Effector memory CD4-positive, alpha-beta T cell (primary cell): ENCODE results near the gene RTTN.

Experiments
- DNase-seq, 3 donors: peaks; one replicate each; pipeline ENCODE4 v3.0.0-alpha.2; 2020
- H3K27ac ChIP-seq: 2 replicates; pipeline ENCODE4 v1.7.0; 2013; ENCODE audit warnings: mild to moderate bottlenecking, low read length, moderate library complexity; ENCODE audit not compliant: insufficient read depth, poor library complexity, severe bottlenecking
- H3K27me3 ChIP-seq: replicated peaks from 2 replicates; pipeline ENCODE4 v1.7.0; 2013; ENCODE audit warnings: mild to moderate bottlenecking, low read length; ENCODE audit not compliant: insufficient read depth, control insufficient read depth, poor library complexity, severe bottlenecking
- H3K36me3 ChIP-seq: 2 replicates; pipeline ENCODE4 v1.7.0; 2013; ENCODE audit warnings: mild to moderate bottlenecking, low read length, moderate library complexity; ENCODE audit not compliant: control insufficient read depth, insufficient read depth
- H3K4me1 ChIP-seq: 2 replicates; pipeline ENCODE4 v1.7.0; 2013; ENCODE audit warnings: low read length, mild to moderate bottlenecking; ENCODE audit not compliant: control insufficient read depth, insufficient read depth, poor library complexity, severe bottlenecking
- H3K4me3 ChIP-seq: 2 replicates; pipeline ENCODE4 v1.7.0; 2013; ENCODE audit warnings: low read length, low read depth, mild to moderate bottlenecking; ENCODE audit not compliant: insufficient read depth, poor library complexity, severe bottlenecking
- H3K9me3 ChIP-seq: 2 replicates; pipeline ENCODE4 v1.7.0; 2013; ENCODE audit warnings: mild to moderate bottlenecking, low read length, moderate library complexity; ENCODE audit not compliant: control insufficient read depth

Gene RTTN

DNA sequence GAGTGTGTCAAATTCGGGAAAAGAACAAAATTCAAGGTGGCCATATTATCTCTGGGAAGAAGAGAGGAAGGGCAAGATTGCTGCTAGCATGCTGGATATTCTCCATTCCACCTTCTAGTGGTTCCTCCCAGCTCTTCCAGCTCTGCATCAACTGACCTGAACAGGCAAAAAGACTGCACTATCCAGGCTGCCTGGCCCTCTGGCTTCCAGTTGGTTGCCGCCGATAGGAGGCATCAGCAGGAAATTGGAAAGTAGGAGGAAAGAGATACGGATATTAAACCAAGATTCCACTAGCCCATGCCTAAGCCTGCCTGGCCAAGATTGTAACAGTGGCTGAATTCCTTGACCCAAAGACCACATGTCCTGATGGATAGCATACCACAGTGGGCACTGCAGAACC is 1.7 kb upstream of the RTTN start:
- Histone ChIP-seq H3K27me3 (no peaks in the 10 kb centered on the region), H3K36me3 (no peaks in the 10 kb centered on the region), H3K4me1 (peaks cover 4% of the 10 kb centered on the region), H3K9me3 (no peaks in the 10 kb centered on the region), H3K4me3 (no peak overlapping the region), H3K27ac (no peak overlapping the region)
- DNase-seq = no peak

DNA sequence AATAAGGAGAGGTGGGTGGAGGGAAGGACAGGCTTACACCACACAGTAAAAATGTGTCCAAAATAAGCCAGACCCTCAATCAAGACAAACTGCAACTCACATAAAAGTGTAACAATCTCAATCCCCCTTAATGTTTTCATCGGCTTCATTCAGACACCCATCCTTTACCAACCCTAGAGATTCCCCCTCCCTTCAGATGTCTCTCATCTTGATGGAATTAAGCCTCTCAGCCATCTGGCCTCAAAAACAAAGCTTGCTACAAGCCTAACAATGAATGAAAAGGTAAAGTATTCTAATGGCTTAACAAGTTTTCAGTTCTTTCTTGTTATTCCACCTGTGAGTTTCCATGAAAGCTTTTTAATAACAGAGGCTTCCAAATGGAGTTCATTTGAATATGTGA is 5.2 kb downstream of the RTTN start:
- H3K27ac ChIP-seq = no peak overlapping the region

DNA sequence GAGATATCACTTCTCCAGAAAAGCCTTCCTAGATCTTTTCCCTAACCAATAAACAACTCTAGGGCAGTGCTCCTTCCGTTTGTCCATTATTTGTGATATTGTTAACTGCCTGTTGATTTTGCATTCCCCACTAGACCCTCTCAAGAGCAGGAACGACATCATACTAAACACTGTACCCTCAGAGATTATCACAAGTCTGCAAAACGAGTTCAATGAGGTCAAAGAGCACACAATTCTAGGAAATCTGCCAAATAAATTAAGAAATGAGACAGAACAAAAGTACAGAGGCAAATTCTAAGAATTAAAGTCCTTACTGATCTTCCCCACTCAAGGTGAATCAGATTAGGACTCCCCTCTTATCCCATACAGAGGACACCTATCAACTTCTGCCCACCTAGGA is 7.6 kb downstream of the RTTN start:
- Histone ChIP-seq H3K27ac (no peak overlapping the region), H3K4me3 (no peak overlapping the region), H3K36me3 (peaks cover 14% of the 10 kb centered on the region), H3K27me3 (no peaks in the 10 kb centered on the region), H3K9me3 (no peaks in the 10 kb centered on the region), H3K4me1 (no peaks in the 10 kb centered on the region)
- DNase-seq = no peak

More for the DNA sequence above, 5.2 kb downstream of the RTTN start:
- DNase-seq = no peak
- peaks cover 14% of the 10 kb centered on the region for H3K36me3 ChIP-seq
- no peaks in the 10 kb centered on the region for H3K9me3 ChIP-seq
- no peaks in the 10 kb centered on the region for H3K27me3 ChIP-seq
- H3K4me1 ChIP-seq = peaks cover 4% of the 10 kb centered on the region
- no peak overlapping the region for H3K4me3 ChIP-seq

DNA sequence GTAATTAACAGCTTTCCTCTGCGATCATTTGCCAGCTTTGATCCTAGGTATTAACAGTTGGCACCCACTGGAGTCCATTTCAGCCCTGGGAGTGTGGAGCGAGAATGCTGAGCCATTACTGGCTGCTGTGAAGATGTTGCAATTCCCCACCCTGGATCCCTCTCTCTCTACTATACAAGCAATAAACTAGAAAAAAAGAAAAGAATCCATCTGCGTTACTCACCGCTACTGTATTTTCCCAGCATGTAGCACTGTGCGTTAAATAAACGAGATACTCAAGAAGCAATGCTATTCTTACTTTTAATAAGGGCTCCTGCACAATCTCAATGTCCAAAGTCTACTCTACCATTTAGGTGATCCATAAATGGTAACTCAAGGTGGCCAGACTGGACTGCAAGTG is 8.5 kb downstream of the RTTN start:
- H3K27me3 ChIP-seq = no peaks in the 10 kb centered on the region
- peaks cover 14% of the 10 kb centered on the region for H3K36me3 ChIP-seq
- H3K4me1 ChIP-seq = no peaks in the 10 kb centered on the region
- H3K9me3 ChIP-seq = no peaks in the 10 kb centered on the region
- H3K4me3 ChIP-seq = no peak overlapping the region
- no peak for DNase-seq
- no peak overlapping the region for H3K27ac ChIP-seq

DNA sequence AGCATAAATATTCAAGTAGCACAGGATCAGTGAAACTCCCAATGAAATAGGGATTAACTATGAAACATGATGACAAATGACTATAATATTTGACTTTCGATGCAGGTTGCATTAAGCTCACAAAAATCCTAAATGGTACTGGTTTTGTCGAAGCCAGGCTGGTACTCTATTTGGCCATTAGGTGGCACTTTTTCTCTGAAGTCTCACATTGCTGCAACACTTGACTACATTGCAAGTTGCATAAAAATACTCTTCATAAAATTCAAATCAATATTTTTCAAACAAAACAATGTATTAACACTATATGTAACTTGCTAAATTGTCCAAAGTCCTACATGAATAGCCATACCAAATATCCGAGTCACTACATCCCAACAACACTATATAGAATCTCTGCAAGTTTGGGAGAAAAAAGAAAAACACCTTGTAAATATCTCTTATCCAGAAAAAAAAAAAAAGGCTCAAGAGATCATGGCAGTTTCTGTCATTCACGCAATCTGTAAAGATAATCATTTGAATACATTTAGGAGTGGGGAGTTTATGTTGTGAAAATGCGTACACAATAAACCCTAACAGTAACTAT is 9.5 kb downstream of the RTTN start:
- Histone ChIP-seq H3K27me3 (no peaks in the 10 kb centered on the region), H3K27ac (no peak overlapping the region), H3K36me3 (peaks cover 14% of the 10 kb centered on the region), H3K9me3 (no peaks in the 10 kb centered on the region), H3K4me3 (no peak overlapping the region), H3K4me1 (no peaks in the 10 kb centered on the region)
- DNase-seq = no peak

DNA sequence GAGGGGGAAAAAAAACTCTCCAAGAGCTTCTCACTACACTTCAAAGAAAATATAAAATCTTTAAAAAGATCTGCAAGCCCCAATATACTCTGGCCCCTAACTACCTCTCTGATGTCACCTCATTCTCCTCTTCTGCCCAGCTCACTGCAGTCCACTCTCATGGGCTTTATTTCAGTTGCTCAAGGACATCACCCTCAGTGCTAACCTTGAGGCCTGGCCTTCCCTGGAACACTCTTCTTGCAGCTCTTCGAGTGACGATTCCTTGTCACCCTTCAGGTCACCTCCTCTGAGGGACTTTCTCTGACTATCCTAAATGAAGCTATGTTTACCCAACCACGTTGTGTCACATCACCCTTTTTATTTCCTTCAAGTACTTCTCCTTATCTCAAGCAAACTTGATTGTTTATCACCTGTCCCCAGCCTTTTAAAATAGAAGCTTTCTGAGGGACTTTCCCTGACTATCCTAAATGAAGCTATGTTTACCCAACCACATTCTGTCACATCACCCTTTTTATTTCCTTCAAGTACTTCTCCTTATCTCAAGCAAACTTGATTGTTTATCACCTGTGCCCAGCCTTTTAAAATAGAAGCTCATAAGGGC is 10.4 kb downstream of the RTTN start:
- no peak overlapping the region for H3K27ac ChIP-seq
- peaks cover 14% of the 10 kb centered on the region for H3K36me3 ChIP-seq
- DNase-seq = no peak
- no peaks in the 10 kb centered on the region for H3K27me3 ChIP-seq
- H3K4me1 ChIP-seq = no peaks in the 10 kb centered on the region
- no peaks in the 10 kb centered on the region for H3K9me3 ChIP-seq
- no peak overlapping the region for H3K4me3 ChIP-seq

DNA sequence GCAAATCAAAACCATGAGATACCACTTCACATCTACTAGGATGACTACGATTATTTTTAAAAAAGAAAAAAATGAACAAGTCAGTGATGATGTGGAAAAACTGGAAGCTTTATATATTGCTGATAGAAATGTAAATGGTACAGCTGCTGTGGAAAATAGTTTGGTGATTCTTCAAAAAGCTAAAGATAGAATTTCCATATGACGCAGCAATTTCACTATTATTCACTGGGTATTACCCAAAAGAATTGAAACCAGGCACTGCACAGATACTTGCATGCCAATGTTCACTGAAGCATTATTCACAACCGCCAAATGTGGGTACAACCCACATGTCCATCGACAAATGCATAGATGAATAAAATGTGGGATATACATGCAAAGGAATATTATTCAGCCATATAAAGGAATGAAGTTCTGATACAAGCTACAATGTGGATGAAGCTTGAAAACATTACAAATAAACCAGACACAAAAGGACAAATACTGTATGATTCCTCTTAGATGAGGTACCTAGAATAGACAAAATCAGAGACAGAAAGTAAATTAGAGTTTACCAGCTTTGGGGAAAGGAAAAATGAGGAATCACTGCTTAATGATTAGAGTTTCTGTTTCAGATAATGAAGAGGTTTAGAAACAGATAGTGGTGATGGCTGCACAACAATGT is 11.1 kb downstream of the RTTN start:
- Histone ChIP-seq H3K9me3 (no peaks in the 10 kb centered on the region), H3K4me1 (no peaks in the 10 kb centered on the region), H3K4me3 (no peak overlapping the region), H3K36me3 (peaks cover 14% of the 10 kb centered on the region), H3K27me3 (no peaks in the 10 kb centered on the region), H3K27ac (no peak overlapping the region)
- no peak for DNase-seq

DNA sequence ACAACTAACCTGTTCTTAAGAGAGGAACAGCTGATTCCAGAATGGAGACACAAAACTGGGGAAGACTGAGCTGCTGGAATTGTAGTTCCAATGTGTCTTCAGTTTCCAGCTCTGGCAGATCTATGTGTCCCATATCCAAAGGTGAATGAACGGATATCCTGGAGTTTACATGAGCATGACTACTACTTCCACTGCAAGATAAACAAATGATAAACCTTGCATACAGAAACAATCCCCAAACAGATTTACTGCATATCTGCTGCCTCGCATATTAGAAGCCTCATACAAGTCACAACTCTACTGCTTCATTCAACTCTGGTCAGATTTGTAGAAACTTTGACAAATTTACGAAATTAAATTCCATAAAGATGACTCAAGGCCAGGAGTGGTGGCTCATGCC is 15.0 kb downstream of the RTTN start:
- Histone ChIP-seq H3K27ac (no peak overlapping the region), H3K4me3 (no peak overlapping the region), H3K36me3 (peaks cover 19% of the 10 kb centered on the region), H3K27me3 (no peaks in the 10 kb centered on the region), H3K9me3 (no peaks in the 10 kb centered on the region), H3K4me1 (no peaks in the 10 kb centered on the region)
- DNase-seq = no peak

DNA sequence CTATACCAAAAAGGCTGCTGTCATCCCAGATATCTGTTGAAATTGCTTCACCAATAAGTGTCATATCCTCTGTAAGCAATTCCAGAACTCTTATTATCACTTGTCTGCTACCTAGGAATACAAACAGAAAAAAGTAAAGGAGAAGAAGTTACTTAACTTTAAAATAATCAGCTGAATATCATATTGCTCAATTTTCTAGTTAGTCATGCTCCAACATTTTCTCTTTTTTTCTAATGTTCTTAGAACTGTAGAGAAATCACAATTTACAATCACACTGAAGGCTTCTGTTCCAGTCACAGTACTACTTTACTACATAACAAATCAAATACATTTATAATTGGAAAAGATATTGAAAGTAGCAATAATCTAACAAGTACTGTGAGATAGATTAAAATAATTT is 17.4 kb downstream of the RTTN start:
- peaks cover 19% of the 10 kb centered on the region for H3K36me3 ChIP-seq
- H3K4me1 ChIP-seq = no peaks in the 10 kb centered on the region
- no peak for DNase-seq
- H3K27ac ChIP-seq = no peak overlapping the region
- no peaks in the 10 kb centered on the region for H3K9me3 ChIP-seq
- no peaks in the 10 kb centered on the region for H3K27me3 ChIP-seq
- no peak overlapping the region for H3K4me3 ChIP-seq

DNA sequence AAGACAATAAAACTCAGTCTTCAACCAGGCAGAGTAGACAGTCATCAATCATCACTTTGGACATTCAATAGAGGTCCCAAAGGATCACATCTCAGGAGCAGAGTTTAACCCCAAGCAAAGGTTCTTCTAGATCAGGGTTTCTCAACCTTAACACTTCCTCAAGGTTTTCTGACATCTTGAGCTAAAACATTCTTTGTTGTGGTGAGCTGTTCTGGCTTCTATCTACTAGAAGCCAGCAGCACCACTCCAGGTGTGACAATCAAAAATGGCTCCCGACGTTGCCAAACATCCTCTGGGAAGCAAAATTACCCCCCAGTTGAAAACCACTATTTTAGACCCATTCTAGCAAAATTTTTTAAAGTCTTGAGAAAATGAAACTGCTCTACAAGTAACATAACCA is 22.0 kb downstream of the RTTN start:
- Histone ChIP-seq H3K9me3 (no peaks in the 10 kb centered on the region), H3K4me1 (no peaks in the 10 kb centered on the region), H3K27me3 (no peaks in the 10 kb centered on the region), H3K36me3 (peaks cover 12% of the 10 kb centered on the region), H3K4me3 (no peak overlapping the region), H3K27ac (no peak overlapping the region)
- no peak for DNase-seq
